KMS-11 (cell line): ENCODE data around the gene REN.

ENCODE experiments used
- H2AFZ ChIP-seq: fragments of 200-600 bp; sonication (generic); 2 replicates; pipeline ENCODE4 v1.6.1; 2016; ENCODE audit warnings: antibody characterized with exemption, mixed run types, low read depth
- H3K27ac ChIP-seq: fragments of 200-600 bp; sonication (generic); 2 replicates; pipeline ENCODE4 v1.6.1; 2016; ENCODE audit warnings: mild to moderate bottlenecking, mixed run types
- H3K27me3 ChIP-seq: fragments of 200-600 bp; sonication (generic); 2 replicates; pipeline ENCODE4 v1.6.1; 2017; ENCODE audit warnings: mild to moderate bottlenecking, low read depth, mixed run types, moderate library complexity; ENCODE audit not compliant: insufficient read depth
- H3K36me3 ChIP-seq: fragments of 200-600 bp; sonication (generic); 2 replicates; pipeline ENCODE4 v1.6.1; 2017; ENCODE audit warnings: mild to moderate bottlenecking, mixed run types; ENCODE audit not compliant: insufficient read depth
- H3K4me1 ChIP-seq: fragments of 200-600 bp; sonication (generic); 2 replicates; pipeline ENCODE4 v1.6.1; 2016; ENCODE audit warnings: mild to moderate bottlenecking, low read depth, mixed run types; ENCODE audit not compliant: poor library complexity, severe bottlenecking
- H3K4me2 ChIP-seq: fragments of 200-600 bp; sonication (generic); 2 replicates; pipeline ENCODE4 v1.7.0; 2016; ENCODE audit warnings: mild to moderate bottlenecking, mixed run types
- H3K4me3 ChIP-seq: fragments of 200-600 bp; sonication (generic); IDR thresholded peaks from 2 replicates; pipeline ENCODE4 v1.6.1; 2017; ENCODE audit warnings: low read depth, low read length, mixed read lengths; ENCODE audit not compliant: insufficient read depth
- H3K79me2 ChIP-seq: fragments of 200-600 bp; sonication (generic); 2 replicates; pipeline ENCODE4 v1.6.1; 2016; ENCODE audit warnings: low read depth, mixed run types; ENCODE audit not compliant: insufficient read depth
- H3K9ac ChIP-seq: fragments of 200-600 bp; sonication (generic); 2 replicates; pipeline ENCODE4 v1.6.1; 2016; ENCODE audit warnings: mild to moderate bottlenecking, mixed run types
- H4K20me1 ChIP-seq: fragments of 200-600 bp; sonication (generic); 2 replicates; pipeline ENCODE4 v1.6.1; 2016; ENCODE audit warnings: mild to moderate bottlenecking, mixed run types; ENCODE audit not compliant: insufficient read depth
- CTCF ChIP-seq: fragments of 200-600 bp; sonication (generic); conservative IDR thresholded peaks from 2 replicates; pipeline ENCODE4 v1.6.1; 2017; ENCODE audit warnings: low read depth, mild to moderate bottlenecking, antibody characterized with exemption, low read length, moderate library complexity, mixed read lengths

Gene REN

GRCh38 chr1:204180133-204180532, 14.0 kb upstream of the REN start:
- Histone ChIP-seq H4K20me1 (no peaks in the 10 kb centered on the region), H3K27me3 (peaks cover 11% of the 10 kb centered on the region; the same call in 1 of the 2 replicates), H3K4me3 (no peak overlapping the region), H3K27ac (no peak overlapping the region), H3K4me1 (no peaks in the 10 kb centered on the region), H3K9ac (no peak overlapping the region), H3K36me3 (no peaks in the 10 kb centered on the region), H2AFZ (no peak overlapping the region), H3K4me2 (no peak overlapping the region), H3K79me2 (no peaks in the 10 kb centered on the region)
- TF ChIP-seq CTCF, result no peak

GRCh38 chr1:204178487-204179281, 12.5 kb upstream of the REN start:
- no peak overlapping the region for H3K4me2 ChIP-seq
- no peak overlapping the region for H3K4me3 ChIP-seq
- no peaks in the 10 kb centered on the region for H4K20me1 ChIP-seq
- no peaks in the 10 kb centered on the region for H3K4me1 ChIP-seq
- no peak overlapping the region for H3K27ac ChIP-seq
- no peaks in the 10 kb centered on the region for H3K36me3 ChIP-seq
- no peak overlapping the region for H2AFZ ChIP-seq
- no peak overlapping the region for H3K9ac ChIP-seq
- TF ChIP-seq CTCF, result no peak
- H3K27me3 ChIP-seq, result peaks cover 11% of the 10 kb centered on the region; the same call in 1 of the 2 replicates
- H3K79me2 ChIP-seq, result no peaks in the 10 kb centered on the region

GRCh38 chr1:204177133-204177532, 11.0 kb upstream of the REN start:
- H3K4me3 ChIP-seq, result no peak overlapping the region
- peaks cover 11% of the 10 kb centered on the region; the same call in 1 of the 2 replicates for H3K27me3 ChIP-seq
- H3K36me3 ChIP-seq, result no peaks in the 10 kb centered on the region
- no peak overlapping the region for H2AFZ ChIP-seq
- no peaks in the 10 kb centered on the region for H4K20me1 ChIP-seq
- TF ChIP-seq CTCF, result no peak
- H3K4me2 ChIP-seq, result no peak overlapping the region
- no peaks in the 10 kb centered on the region for H3K79me2 ChIP-seq
- H3K27ac ChIP-seq, result no peak overlapping the region
- no peak overlapping the region for H3K9ac ChIP-seq
- H3K4me1 ChIP-seq, result no peaks in the 10 kb centered on the region

- Histone ChIP-seq H3K27ac (no peak overlapping the region), H3K9ac (no peak overlapping the region), H4K20me1 (no peaks in the 10 kb centered on the region), H3K4me3 (no peak overlapping the region), H3K79me2 (no peaks in the 10 kb centered on the region), H3K27me3 (peaks cover 11% of the 10 kb centered on the region; the same call in 1 of the 2 replicates), H3K4me1 (no peaks in the 10 kb centered on the region), H3K4me2 (no peak overlapping the region), H2AFZ (no peak overlapping the region), H3K36me3 (no peaks in the 10 kb centered on the region)
- no peak for TF ChIP-seq CTCF
These were observed 9.9 kb upstream of the REN start for GRCh38 chr1:204176049-204176448.
